Astrocyte of the cerebellum (primary cell): ENCODE data around the gene ESR2.

Experiments used
- DNase-seq: peaks from one replicate; pipeline ENCODE4 v3.0.0-alpha.2; 2011; ENCODE audit warnings: low read depth
- H3K4me3 ChIP-seq: 2 replicates; pipeline ENCODE4 v1.5.1; 2011; ENCODE audit warnings: mild to moderate bottlenecking, low read depth, low read length, moderate library complexity
- in situ Hi-C: cut with HindIII; loops from 2 replicates; pipeline ENCODE4 v1.10.0; 2017; ENCODE audit warnings: low sequenced_read_pairs
- TF ChIP-seq, protein P1 (sequence below): IDR thresholded peaks from 2 replicates; pipeline ENCODE4 v1.5.1; 2012; ENCODE audit warnings: low read length, low read depth, moderate library complexity, mild to moderate bottlenecking; ENCODE audit errors: missing control alignments

ESR2 gene

DNA sequence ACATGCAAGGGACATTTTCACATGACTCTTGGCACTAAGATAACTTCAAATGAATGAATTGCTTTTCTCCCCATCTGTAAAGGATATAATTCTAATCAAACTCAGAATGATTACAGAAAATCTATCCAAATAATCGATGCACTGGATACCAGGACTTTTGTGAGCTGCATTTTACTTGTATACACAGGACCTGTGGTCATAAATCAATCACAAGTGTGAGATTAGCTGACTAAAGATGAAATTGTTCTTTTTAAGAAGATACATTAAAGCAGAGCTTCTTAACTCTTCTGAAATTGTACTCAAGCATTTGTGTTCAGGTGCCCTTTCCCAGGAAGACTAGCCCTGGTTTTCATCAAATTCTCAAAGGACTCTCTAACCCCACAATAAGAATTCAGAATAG lies 66.3 kb downstream of the ESR2 start:
- no peak overlapping the region for H3K4me3 ChIP-seq
- no peak for DNase-seq
- TF ChIP-seq, protein P1, sequence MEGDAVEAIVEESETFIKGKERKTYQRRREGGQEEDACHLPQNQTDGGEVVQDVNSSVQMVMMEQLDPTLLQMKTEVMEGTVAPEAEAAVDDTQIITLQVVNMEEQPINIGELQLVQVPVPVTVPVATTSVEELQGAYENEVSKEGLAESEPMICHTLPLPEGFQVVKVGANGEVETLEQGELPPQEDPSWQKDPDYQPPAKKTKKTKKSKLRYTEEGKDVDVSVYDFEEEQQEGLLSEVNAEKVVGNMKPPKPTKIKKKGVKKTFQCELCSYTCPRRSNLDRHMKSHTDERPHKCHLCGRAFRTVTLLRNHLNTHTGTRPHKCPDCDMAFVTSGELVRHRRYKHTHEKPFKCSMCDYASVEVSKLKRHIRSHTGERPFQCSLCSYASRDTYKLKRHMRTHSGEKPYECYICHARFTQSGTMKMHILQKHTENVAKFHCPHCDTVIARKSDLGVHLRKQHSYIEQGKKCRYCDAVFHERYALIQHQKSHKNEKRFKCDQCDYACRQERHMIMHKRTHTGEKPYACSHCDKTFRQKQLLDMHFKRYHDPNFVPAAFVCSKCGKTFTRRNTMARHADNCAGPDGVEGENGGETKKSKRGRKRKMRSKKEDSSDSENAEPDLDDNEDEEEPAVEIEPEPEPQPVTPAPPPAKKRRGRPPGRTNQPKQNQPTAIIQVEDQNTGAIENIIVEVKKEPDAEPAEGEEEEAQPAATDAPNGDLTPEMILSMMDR, result no peak
- in situ Hi-C loops, result no loop called here

DNA sequence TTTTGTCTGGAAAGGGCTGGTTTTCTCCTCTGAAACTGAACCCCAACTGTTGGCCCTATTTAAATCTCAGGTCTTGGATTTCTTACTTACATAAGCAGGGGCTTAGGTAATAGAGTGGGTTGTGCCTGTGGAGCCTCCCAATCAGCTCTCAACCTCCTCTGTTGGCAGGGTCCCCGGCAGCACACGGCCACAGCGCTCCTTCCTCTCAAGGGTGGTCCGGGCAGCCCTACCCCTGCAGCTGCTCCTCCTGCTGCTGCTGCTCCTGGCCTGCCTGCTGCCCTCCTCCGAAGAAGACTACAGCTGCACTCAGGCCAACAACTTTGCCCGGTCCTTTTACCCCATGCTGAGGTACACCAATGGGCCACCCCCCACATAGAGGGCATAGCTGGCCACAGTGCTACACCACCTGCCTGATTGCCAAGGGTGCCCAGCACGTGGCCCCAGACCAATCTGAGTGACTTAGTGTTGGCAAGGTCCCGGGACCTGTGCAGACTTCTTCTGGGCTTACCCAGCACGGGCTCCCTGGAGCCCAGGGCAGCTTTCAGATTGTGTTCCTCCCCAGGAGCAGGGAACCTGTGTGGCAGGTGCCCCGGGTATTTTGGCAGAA lies 68.9 kb downstream of the ESR2 start:
- H3K4me3 ChIP-seq, result no peak overlapping the region
- in situ Hi-C loops, result no loop called here
- DNase-seq, result no peak
- TF ChIP-seq, protein P1, result no peak

- in situ Hi-C loops, result no loop called here
- DNase-seq, result no peak
- H3K4me3 ChIP-seq, result no peak overlapping the region
- TF ChIP-seq, protein P1, result no peak
These were observed 72.7 kb downstream of the ESR2 start for GRCh38 chr14:64221391-64222003.

DNA sequence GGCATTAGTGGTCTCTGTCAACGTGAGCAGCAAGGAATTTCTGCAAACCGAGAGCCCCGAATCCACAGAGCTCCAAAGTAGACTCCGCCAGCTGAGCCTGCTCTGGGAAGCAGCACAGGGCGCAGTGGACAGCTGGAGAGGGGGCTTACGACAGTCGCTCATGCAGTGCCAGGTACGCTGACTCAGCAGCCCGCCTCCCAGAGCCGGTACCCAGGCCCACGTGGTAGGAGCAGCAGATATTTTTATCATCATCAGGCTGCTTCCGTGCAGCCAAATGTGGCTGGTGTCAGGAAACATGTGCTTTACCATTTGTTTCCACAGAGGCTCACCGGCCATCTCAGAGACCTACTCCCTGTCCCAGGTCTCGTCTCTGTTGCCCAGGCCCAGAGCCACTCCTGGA lies 73.7 kb downstream of the ESR2 start:
- no peak overlapping the region for H3K4me3 ChIP-seq
- in situ Hi-C loops, result no loop called here
- TF ChIP-seq, protein P1, result no peak
- DNase-seq, result no peak

- in situ Hi-C loops, result no loop called here
- DNase-seq, result no peak
- TF ChIP-seq, protein P1, result no peak
- H3K4me3 ChIP-seq, result no peak overlapping the region
These were observed 74.1 kb downstream of the ESR2 start for GRCh38 chr14:64220056-64220455.

DNA sequence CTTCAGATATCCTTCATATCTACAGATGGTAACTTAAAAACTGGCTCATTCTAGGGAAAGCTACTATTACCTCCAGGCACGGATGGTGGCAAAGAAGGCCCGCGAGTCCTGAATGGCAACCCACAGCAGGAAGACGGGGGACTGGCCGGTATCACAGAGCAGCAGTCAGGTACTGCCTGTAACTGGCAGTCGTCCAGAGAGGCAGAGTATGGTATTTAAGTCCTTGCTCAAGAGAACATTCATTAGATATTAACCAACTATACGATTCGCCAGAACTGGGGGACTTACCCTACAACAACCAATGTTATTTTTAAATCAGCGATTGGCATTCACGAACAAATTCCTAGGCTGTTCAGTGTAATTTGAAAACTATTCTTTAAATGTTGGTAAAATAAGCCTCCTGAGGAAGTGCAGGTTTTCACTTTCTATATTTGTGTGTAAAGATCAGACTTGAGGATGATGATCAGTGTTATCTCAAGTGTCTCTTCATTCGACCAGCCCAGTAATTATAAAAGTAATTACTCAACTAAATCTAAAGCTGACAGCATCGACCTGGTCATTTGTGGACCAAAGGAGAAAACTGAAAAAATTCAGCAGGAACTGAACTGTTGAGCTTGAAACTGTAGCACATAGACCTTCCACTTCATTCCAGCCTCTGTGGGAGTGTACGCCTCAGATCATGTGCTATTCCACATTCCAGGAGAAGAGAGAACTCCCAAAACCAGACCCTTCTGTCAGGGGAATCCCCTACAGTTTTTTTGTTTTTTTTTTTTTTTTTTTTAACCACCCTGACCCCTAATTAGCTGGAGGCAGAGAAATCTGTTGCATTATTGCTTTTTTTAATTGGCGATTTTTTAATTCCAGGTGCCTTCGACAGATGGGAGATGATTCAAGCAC lies 75.6 kb downstream of the ESR2 start:
- in situ Hi-C loops, result no loop called here
- no peak for DNase-seq
- no peak overlapping the region for H3K4me3 ChIP-seq
- TF ChIP-seq, protein P1, result no peak
